Measurements from ENCODE around the gene IL17RC. TPM values are rescaled to one million over a fixed set of nuclear protein-coding genes. Genes with fewer than 3 reads are reported as not detected.

The IL17RC gene
- 23.6 TPM for total RNA-seq (2021; ENCODE audit: unreplicated experiment)
- polyA plus RNA-seq (2012; ENCODE audit: insufficient read length) = 30.6 TPM
- percentile 45 among the genes with signal in this experiment for Bru-seq, nascent RNA
- percentile 49 among the genes with signal in this experiment for BruChase-seq, experiment 1, labeled RNA remaining after a 2-hour chase
- BruChase-seq, experiment 2, labeled RNA remaining after a 6-hour chase = percentile 52 among the genes with signal in this experiment
- long read RNA-seq, partial matches to known transcripts = 3 of 14 reads
- long read RNA-seq, other reads (novel, unspliced or antisense) = 9 of 14 reads

GRCh38 chr3:9916734-9917680 lies at the start of gene IL17RC:
Gene IL17RC, plus strand, starts transcription at chr3:9917098. Its CDS starts 218 bp downstream, at chr3:9917316.
- intact Hi-C loops (cut with micrococcal nuclease; ENCODE audit: unreplicated experiment) (no loop called here), in situ Hi-C loops (cut with HindIII; ENCODE audit: low pct_unique_long_range_greater_than_20kb, low sequenced_read_pairs) (no loop called here)
- TF ChIP-seq CTCF (IDR thresholded peaks at IDR 0.05) (no peak), SIN3A (IDR thresholded peaks at IDR 0.05; ENCODE audit: borderline replicate concordance, insufficient read depth, low read depth, low read length) (no peak), POLR2AphosphoS5 (IDR thresholded peaks at IDR 0.05; ENCODE audit: low read depth, low read length) (no peak; the same call in 1 of the 2 replicates), TCF7L2 (IDR thresholded peaks at IDR 0.05; ENCODE audit: low read depth, low read length) (no peak), REST (IDR thresholded peaks at IDR 0.05; ENCODE audit: insufficient read depth in 1 of 2, low read depth in 2 of 2, low read length in 1 of 2) (no peak)
- Histone ChIP-seq H3K4me1 (ENCODE audit: control insufficient read depth, insufficient read depth, low read length) (peaks cover 25% of the 10 kb centered on the region), H3K27me3 (ENCODE audit: control insufficient read depth, insufficient read depth, low read length) (no peaks in the 10 kb centered on the region), H3K4me3 (ENCODE audit: low read depth in 2 of 2, low read length in 2 of 2) (peak within 1 kb of the TSS; percentile 44 to 72), H3K36me3 (ENCODE audit: control insufficient read depth, insufficient read depth, low read length) (no peaks in the 10 kb centered on the region), H3K27ac (ENCODE audit: low read length) (peak within 1 kb of the TSS; percentile 85), H3K9me3 (ENCODE audit: control insufficient read depth, insufficient read depth, low read depth, low read length) (no peaks in the 10 kb centered on the region)
- ChIA-PET CTCF (no interaction called here), POLR2A (interaction anchor here (0.6 kb wide), 1 partner anchor 25 kb away, joined by 3 read pairs; no protein-coding TSS in a partner anchor)
- BruUV-seq (replicated peaks) = TSS peak; percentile 83
- ATAC-seq (peak; percentile 87), DNase-seq (ENCODE audit: low read depth, low spot score) (no peak)

- Histone ChIP-seq H3K4me1 (ENCODE audit: control insufficient read depth, insufficient read depth, low read length) (peaks cover 6% of the 10 kb centered on the region; the same call in 1 of the 2 replicates), H3K36me3 (ENCODE audit: control insufficient read depth, insufficient read depth, low read length) (no peaks in the 10 kb centered on the region), H3K27ac (ENCODE audit: low read length) (no peak overlapping the region), H3K4me3 (ENCODE audit: low read depth in 2 of 2, low read length in 2 of 2) (no peak overlapping the region), H3K27me3 (ENCODE audit: control insufficient read depth, insufficient read depth, low read length) (no peaks in the 10 kb centered on the region), H3K9me3 (ENCODE audit: control insufficient read depth, insufficient read depth, low read depth, low read length) (no peaks in the 10 kb centered on the region)
- BruUV-seq (replicated peaks) = no TSS peak
- no peak for ATAC-seq
- POLR2A ChIA-PET = no interaction called here
- in situ Hi-C loops (cut with HindIII; ENCODE audit: low pct_unique_long_range_greater_than_20kb, low sequenced_read_pairs) = no loop called here
- DNase-seq (ENCODE audit: low read depth, low spot score) = no peak
- CTCF ChIA-PET = no interaction called here
- intact Hi-C loops (cut with micrococcal nuclease; ENCODE audit: unreplicated experiment) = no loop called here
- TF ChIP-seq TCF7L2 (IDR thresholded peaks at IDR 0.05; ENCODE audit: low read depth, low read length) (no peak), POLR2AphosphoS5 (IDR thresholded peaks at IDR 0.05; ENCODE audit: low read depth, low read length) (no peak), SIN3A (IDR thresholded peaks at IDR 0.05; ENCODE audit: borderline replicate concordance, insufficient read depth, low read depth, low read length) (no peak), REST (IDR thresholded peaks at IDR 0.05; ENCODE audit: insufficient read depth in 1 of 2, low read depth in 2 of 2, low read length in 1 of 2) (no peak), CTCF (IDR thresholded peaks at IDR 0.05) (no peak)
Observed at GRCh38 chr3:9867106-9867505, 49.8 kb upstream of the IL17RC start.

All from Panc1 (cell line).